Endothelial cell of umbilical vein (primary cell): ENCODE data around the gene SATB1.

Source experiments
- POLR2A ChIP-seq: IDR thresholded peaks from 2 replicates; pipeline ENCODE4 v1.6.1; 2012; ENCODE audit warnings: low read depth, mild to moderate bottlenecking, control low read depth, low read length
- POLR2AphosphoS5 ChIP-seq: IDR thresholded peaks from 2 replicates; pipeline ENCODE4 v1.6.1; 2012; ENCODE audit warnings: low read depth, mild to moderate bottlenecking, control low read depth, low read length, moderate library complexity; ENCODE audit not compliant: insufficient read depth
- TF ChIP-seq, protein P1 (sequence below), 2 donors: IDR thresholded peaks; 1 replicate in 1 of 2; 2 replicates in 1 of 2; pipeline ENCODE4 v1.5.1; 2011; ENCODE audit warnings: low read length in 2 of 2, mild to moderate bottlenecking in 2 of 2, moderate library complexity in 2 of 2, control low read depth in 1 of 2, inconsistent platforms in 1 of 2, low read depth in 1 of 2; ENCODE audit not compliant: insufficient read depth in 1 of 2; ENCODE audit errors: extremely low read depth in 1 of 2

DNA sequence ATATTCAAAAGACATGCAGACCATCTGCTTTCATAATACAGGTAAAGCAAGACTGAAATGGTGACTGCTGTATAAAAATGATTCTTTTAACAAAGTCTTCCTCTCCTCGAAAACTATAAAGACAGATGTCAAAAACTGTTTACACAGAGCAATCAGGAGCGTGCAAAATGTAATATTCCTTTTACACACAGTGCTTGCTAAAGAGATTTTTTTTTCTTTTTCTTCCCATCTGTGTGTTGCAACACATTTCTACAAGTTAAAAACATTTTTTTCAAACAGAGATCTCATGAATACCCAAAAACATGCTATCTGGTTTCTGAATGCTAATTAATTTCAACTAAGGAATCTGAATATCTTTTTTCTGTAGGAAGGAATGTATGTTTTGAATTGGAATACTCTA is 22.1 kb downstream of the SATB1 start:
- TF ChIP-seq POLR2AphosphoS5 (no peak), POLR2A (no peak)
- TF ChIP-seq, protein P1, sequence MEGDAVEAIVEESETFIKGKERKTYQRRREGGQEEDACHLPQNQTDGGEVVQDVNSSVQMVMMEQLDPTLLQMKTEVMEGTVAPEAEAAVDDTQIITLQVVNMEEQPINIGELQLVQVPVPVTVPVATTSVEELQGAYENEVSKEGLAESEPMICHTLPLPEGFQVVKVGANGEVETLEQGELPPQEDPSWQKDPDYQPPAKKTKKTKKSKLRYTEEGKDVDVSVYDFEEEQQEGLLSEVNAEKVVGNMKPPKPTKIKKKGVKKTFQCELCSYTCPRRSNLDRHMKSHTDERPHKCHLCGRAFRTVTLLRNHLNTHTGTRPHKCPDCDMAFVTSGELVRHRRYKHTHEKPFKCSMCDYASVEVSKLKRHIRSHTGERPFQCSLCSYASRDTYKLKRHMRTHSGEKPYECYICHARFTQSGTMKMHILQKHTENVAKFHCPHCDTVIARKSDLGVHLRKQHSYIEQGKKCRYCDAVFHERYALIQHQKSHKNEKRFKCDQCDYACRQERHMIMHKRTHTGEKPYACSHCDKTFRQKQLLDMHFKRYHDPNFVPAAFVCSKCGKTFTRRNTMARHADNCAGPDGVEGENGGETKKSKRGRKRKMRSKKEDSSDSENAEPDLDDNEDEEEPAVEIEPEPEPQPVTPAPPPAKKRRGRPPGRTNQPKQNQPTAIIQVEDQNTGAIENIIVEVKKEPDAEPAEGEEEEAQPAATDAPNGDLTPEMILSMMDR (IDR thresholded peaks at IDR 0.05; ENCODE audit: extremely low read depth in 1 of 2, insufficient read depth in 1 of 2, low read depth in 1 of 2, low read length in 2 of 2): no peak
